Breast epithelium (tissue), 3 donors: ENCODE results near the gene U2SURP.

Experiments used
- CTCF ChIP-seq, 3 donors: fragments of 450-650 bp; IDR thresholded peaks; one replicate each; pipeline ENCODE4 v1.5.1; 2016 to 2017; ENCODE audit warnings: antibody characterized with exemption in 3 of 3, mild to moderate bottlenecking in 3 of 3, moderate library complexity in 3 of 3
- POLR2A ChIP-seq: fragments of 450-650 bp; IDR thresholded peaks from one replicate; pipeline ENCODE4 v1.6.1; 2016; ENCODE audit warnings: antibody characterized with exemption, mild to moderate bottlenecking, moderate library complexity
- POLR2AphosphoS5 ChIP-seq, 3 donors: sonication (generic); formaldehyde crosslinking; IDR thresholded peaks; one replicate each; pipeline ENCODE4 v1.6.1; 2017; ENCODE audit warnings: antibody characterized with exemption in 3 of 3

- TF ChIP-seq CTCF (IDR thresholded peaks at IDR 0.05) (no peak), POLR2A (no peak), POLR2AphosphoS5 (IDR thresholded peaks at IDR 0.05) (no peak)
Observed at GRCh38 chr3:142952272-142953193, 48.8 kb upstream of the U2SURP start.
